Measurements from ENCODE around the gene EFR3B.
"Not testable (repeated sequence)": the region's sequence is repeated elsewhere in the genome, so short reads cannot be mapped to it uniquely, and the experiment has no call there.

EFR3B gene

DNA sequence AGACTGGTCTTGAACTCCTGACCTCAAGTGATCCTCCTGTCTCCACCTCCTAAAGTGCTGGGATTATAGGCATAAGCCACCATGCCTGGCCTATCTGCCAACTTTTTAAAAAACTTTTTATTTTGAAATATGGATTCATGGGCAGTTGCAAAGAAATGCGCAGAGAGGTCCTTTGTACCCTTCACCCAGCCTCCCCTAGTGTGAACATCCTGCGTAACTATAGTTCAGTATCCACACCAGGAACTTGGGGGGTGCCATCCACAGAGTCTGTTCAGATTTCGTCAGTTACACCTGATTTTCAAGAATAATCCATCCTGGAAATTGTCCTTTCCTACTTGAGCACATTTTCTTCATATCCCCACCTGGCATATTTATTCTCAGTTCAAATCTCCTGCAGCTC, 33.0 kb downstream of the EFR3B start:
- DNase-seq: no peak

DNA sequence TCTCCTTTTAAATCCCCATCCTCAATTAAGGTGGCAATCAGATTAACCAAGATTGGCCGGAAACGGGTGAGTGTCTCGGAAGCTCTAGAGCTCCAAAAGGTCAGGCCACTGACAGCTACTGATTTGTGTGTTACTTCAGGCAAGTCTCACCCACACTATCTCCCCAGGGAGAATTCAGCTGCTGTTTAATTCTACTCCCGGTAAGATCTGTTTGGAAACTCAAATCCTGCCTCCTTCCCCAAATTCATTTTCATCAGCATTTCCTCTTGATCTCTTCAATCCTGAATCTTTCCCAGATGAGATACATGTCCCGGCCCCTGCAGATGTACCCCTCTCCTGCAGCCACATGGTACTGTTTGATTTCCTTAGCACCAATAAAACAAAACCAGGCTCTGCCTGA, 34.9 kb downstream of the EFR3B start:
- no peak for DNase-seq

DNA sequence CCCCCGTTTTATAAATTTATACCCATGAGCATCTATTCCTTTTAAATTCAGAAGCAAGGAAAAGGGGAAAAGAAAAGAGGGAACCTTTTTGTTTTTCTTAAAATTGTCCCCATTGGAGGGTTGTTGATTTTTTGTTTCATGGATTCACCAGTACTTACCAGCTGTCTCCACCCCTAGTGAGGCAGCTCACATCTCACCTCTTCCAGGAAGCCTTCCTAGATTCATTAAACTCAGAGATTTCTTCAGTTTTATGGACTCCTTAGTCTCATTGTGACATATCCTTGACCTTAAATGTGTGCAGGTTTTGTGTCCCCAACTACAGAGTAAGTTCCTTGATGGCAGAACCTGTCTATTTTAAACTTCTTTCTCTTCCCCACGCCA, 35.9 kb downstream of the EFR3B start:
- no peak for DNase-seq

DNA sequence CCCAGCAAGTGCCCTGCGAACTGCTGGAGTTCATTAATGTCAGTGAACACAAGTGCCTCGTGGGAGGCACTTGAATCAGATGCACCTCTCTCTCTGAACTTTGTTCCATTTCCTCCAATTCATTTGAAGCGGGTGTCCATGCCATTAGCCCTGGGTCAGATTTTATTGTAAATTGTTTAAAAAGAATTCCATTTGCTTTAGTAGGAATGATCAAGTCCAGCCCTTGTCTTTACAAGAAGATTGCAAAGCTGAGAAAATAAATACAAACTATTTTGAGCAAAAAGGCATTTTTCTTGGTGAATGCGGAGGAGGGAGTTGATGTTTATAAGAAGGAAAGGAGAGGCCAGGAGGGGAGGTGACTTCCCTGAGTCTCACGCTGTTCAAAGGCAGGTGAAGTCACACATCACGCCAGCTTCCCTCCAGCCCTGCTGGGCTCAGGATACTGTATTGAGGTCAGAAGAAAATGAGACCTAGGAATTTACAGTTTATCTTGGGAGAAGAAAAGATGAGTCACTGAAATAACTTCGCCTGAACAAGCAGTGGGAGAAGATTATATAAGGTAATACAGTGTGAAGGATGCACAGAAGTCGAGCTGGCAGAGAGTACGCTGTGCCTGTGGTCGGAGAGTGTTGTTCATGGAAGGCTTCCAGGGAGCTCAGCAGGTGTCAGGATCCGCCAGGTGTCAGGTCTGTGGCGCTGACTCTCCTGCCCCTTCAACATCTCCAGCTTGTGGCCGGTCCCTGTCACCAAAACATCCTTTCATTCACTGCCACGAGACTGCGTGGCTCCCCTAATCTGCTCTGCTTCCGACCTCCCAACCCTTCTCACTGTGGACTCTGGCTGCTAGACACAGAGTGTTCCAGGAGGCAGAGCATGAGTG, 36.5 kb downstream of the EFR3B start:
- no peak for DNase-seq

DNA sequence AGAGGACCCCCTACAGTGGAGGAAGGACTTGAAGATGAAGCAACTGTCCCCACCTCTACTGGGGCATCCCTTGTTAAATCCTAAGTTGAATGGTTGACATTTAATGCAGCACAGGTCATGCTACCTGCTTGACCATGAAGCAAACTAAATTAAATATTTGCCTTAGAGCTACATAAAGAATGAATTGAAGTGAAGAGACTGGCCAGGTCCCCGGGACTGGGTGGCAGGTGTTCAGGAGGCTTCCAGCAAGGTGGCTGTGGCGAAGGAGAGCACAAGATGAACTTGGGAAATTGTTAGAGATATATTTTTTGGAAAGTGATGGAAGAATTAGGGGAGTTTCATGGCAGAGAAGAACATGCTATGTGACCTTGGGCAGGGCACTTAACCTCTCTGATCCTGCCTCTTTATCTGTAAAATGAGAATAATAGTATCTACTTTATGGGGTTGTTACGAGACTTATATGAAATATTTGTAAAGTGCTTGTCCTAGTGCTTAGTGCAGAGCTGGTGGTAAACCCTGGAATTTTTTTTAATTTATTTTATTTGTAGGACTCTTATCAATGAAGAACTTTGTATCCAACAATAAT, 37.3 kb downstream of the EFR3B start:
- DNase-seq: no peak

DNA sequence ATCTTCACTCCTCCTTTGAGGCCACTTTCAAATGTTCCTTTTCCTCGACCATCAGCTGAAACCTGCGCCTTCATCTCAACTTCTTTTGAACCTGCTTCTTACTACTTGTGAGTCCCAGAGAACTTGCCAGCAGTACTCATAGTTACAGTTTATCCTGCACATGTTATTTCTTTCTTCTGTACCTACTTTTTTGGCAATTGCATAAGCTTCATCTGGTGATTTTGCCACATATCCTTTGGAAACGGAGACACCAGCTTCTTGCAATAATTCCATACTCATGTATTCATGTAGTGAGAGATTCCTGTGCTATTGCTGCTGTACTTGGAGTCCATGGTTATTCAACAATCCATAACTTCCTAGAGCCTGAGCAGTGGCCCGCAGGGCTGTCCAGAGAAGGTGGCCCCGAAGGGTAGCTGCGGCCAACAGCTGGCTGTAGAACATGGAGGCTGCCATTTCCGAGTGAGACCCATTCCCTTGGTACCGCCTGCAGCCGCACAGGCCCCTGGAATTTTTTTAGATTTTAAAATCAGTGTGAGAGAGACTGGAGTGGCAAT, 39.4 kb downstream of the EFR3B start:
- no peak for DNase-seq

DNA sequence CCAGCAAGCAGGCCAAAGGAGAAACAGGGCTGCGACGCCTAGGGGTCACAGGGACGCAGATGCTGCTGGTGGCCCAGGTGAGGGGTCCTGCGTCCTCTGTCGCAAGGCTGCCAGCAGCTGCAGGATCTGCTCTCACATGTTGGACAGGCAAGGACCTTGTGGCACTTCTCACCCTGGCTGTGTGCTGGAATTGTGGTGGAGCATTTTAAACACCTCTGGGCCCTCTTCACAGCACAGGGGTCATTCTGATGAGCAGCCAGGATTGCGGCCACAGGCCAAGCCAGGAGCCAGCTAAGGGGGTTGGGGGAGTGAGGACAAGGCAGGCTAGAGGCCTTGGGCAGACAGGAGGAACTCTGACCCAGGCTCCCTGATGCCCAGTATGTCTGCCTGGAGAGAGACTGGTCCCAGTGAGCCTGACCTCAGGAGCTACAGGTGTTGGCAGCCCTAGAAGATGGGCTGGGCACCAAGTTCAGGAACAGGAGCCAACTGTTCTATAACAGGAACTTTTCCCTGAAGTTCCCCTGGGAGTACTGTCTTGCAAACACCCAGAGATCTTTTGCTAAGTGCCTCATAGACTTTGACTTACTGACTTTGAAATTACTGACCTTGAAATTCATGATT, 40.2 kb downstream of the EFR3B start:
- no peak for DNase-seq

DNA sequence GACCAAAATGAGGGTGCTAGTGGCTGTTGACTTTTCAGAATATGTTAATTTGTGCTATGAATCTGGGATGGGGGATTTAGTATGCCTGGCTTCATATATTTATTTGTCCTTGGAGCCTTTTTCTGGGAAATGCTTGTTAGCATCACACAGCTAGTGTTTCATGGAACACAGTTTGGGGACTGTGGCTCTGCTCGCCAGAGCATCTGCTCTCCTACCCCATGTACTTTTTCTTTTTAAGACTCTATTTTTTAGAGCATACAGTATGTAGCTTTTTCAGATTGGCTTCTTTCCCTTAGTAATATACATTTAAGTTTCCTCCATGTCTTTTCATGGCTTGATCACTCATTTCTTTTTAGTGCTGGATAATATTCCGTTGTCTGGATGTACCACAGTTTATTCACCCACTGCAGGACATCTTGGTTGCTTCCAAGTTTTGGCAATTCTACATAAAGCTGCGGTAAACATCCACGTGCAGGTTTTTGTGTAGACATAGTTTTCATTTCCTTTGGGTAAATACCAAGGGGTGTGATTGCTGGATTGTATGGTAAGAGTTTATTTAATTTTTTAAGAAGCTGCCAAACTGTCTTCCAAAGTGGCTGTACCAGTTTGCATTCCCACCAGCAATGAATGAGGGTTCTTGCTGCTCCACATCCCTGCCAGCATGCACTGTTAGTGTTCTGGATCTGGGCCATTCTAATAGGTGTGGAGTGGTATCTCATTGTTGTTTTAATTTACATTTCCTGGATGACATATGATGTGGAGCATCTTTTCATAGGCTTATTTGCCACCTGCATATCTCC, 44.1 kb downstream of the EFR3B start:
- no peak for DNase-seq

DNA sequence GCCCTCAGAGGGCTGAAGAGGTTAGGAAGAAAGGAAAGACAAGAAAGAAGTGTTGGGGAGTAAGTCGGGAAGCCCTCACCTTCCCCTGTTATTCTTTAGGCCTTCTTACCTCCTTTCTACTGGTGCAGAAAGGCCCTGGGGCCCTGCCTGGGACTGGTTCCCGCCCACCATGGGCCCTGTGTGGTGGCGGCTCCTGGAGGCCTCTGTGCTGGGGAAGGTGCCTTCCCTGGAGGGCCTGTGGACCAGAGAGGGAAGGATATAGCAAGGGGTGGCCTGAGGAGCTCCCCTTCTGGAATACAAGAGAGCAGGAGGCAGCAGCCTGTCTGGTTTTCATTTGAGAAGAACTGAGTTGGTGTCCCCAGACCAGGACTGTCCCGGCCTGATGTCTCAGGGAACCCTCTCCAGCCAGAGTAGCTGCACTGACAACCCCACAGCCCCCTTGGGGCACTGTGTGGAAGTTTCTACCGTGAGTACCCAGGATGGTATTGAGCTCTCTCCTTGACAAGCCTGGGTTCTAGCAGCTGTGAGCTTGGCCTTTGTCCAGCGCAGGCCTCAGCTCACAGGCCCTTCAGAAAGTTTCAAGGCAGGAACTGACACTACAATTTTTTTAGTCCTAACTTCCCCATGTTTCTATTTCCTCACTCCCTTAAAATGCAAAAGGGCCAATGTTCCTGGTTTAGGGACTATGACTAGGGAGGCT, 47.1 kb downstream of the EFR3B start:
- no peak for DNase-seq

DNA sequence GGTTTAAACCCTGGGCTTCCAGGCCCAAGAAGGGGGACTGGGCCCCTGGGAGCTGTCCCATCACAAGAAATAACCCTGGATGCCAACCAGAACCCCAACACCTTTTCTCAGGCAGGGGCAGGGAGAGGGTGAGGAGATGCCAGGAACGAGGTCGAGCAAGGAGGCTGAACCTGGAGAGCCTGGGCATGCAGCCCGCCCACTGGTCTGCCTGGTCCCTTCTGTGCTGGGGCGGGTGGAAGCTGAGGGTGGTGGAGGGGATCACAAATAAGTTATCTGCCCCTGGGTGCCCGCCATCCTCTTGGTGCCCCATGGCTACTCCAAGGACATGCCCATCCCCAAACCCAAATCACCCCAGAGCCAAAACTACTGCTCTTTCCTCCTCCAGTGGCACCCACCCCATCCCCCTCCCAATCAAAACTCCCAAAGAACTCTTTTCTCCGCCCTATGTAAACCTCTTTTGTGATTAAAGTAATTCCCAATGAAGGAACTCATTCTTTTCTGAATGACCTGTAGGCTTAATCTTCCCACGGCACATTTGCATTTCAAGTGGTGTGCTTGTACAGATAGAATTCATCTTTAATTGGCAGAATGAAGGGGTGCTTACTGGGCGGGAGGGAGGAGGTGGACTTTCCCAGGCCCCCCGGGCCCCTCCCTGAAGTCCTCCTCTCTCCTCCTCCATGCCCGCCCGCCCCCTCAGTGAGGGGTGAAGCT, 47.9 kb downstream of the EFR3B start:
- no peak for DNase-seq

DNA sequence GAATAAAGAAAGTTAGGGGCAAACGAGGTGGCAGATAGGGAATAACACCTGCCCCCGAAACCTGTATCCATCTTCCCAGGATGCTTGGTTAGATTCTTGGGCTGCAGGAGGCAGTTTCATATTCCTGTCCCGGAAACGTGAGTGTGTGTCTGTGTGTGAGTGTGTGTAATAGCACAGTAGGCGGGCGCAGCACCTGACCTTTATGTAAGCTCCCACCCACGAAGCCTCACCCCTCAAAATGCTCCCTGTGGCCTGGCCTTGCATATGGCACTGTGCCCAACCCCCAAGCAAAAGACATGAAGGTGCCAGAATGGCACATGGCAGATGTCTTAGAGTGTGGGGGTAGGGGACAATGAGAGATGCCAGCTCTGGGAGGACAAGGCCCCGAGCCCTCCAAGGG, 48.9 kb downstream of the EFR3B start:
- DNase-seq: no peak

DNA sequence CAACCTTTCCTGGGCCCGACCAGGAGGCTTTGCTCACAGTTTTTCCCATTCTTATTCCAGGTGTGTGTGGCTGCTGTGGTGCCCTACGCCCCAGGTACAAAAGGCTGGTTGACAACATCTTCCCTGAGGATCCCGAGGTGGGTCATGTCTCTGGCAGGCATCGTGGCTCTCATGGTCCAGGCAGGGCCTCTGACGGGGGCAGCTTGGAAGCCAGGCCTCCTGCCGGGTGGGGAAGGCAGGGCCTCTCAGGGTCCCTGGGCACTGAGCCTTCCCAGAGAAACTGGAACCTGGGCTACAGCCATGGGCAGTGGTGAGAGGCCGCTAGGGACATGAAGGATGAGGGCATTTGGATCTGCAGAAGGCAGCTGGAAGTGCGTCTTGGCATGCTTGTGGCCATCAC, 49.4 kb downstream of the EFR3B start:
- DNase-seq: no peak

DNA sequence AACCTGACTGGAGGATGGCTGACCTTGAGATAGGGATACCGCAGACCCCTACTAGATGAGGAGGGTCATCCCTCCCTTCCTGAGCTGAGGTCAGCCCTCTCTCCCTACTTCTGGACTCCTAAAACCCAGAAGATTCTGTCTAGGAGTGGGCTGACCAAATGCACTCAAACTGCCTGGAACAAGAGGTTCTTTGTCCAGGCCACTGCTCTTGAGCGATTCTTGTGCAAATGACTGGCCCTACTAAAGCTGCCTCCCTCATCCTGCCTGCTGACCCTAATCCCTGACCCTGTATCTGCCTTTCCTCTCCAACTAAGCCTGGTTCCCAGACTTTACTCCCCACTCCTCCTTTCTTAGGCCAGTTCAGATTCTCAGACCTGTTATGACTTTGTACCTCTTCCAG, 56.2 kb downstream of the EFR3B start:
- DNase-seq: no peak

DNA sequence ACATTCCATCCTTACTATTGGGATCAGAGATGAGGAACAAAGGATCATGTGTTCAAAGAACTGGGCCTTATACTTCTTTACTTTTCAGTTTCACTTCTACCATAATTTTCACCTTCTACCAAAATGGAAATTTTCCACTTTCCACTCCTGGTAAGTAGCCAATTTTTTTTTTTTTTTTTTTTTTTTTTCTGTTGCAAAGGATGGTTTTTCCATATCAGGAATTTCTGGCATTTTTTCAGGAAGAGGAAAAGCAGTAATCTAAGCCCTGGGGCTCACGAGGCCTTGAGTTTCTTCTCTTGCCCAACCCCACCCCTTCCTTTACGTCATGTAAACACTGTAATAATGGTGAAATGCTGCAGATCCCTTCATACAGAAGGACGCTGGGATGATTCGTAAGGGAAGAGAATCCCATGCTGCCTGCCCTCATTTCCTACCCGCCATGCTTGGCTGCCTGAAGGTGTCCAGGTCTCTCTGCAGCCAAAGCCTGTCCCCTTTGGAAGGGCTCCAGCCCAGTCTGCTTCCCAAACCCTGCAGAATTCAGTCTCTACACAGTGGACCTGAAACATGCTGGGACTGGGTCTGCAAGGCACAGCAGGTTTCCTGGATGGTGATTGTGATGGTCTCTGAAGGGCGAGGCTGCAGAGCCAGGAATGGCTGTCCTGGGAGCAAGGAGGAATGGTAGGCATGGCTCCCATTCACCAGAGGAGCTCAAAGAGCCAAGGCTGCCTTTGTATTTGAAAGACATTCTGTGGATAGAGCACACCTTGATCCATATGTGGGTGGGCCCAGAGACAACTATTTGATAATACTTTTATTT, 57.0 kb downstream of the EFR3B start:
- no peak for DNase-seq

DNA sequence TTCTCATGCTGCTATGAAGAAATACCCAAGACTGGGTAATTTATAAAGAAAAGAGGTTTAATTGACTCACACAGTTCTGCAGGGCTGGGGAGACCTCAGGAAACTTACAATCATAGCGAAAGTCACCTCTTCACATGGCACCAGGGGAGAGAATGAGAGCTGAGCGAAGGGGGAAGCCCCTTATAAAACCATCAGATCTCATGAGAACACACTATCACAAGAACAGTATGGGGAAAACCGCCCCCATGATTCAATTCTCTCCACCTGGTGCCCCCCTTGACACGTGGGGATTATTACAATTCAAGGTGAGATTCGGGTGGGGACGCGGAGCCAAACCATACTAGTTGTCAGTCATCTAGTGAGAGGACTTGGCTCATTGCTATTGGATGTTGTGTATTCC, 60.5 kb downstream of the EFR3B start:
- not testable (repeated sequence) for DNase-seq

DNA sequence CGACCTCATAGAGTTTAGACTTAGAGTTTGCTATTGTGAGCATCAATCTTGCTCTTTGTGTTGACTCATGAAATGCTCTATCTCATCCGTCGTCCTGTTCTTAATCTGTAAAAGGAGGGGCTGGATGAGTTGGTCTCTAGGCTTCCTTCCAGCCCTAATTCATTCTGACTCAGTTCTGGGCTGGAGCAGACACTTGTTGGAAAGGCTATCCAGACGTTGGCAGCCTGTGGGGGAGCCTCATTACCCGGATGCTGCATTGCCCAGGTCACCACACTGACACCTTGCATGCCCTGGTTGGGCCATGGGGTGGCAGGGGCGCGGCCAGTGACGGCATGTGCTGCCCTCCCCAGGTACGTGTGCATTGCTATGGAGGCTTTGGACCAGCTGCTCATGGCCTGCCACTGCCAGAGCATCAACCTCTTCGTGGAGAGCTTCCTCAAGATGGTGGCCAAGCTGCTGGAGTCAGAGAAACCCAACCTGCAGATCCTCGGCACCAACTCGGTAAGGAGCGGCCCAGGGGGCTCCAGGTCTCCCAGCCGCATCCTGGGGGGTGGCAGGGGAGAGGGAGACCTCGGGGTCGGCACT, 61.5 kb downstream of the EFR3B start:
- no peak for DNase-seq

DNA sequence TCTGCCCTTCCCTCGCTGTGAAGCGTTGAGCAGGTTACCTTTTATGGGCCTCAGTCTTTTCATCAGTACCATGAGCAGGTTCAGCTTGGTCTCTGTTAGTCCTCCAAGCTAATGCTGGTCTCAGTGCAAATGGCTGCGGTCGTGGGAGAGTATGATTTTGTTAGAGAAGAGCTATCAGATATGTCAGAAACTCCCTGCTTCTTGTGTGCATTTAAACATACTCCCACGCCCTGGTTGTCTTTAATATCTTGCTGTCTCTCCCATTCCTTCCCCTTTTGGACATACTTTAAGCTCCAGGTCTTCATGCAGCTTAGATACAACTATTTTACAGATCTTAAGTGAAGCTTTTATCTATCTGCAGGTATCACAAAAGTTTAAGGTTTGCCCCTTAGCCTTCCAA, 62.9 kb downstream of the EFR3B start:
- DNase-seq: no peak

DNA sequence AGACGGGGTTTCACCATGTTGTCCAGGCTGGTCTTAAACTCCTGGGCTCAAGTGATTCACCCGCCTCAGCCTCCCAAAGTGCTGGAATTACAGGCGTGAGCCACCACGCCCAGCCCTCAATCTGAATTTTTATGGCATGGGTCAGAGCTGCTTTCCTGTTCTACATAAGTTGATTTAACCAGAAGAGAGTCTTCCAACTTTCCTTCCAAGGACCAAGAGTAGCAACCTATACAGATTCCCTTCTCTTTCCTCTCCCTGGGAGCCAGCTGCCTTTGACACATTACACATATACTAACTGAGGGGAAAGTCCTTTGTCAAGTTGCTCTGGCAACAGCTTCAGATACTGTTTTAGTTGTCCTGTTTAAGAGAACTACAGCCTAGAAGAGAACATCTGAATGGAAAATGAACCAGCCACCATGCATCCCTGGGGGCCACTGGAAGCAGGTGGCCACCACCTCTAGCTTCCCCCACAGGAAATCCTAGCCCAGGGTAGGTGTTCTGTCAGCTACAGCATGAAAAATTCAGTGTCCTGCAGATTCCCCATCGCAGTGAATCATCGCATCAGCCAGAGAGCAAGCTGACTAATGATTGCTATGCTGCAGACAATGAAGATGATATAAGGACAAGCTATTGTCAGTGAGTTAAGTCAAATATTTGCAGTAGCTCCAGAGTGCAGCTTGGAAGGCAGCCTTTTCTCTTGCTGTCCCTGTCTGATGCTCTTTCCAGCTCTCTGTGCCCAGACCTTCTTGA, 63.6 kb downstream of the EFR3B start:
- DNase-seq: no peak

DNA sequence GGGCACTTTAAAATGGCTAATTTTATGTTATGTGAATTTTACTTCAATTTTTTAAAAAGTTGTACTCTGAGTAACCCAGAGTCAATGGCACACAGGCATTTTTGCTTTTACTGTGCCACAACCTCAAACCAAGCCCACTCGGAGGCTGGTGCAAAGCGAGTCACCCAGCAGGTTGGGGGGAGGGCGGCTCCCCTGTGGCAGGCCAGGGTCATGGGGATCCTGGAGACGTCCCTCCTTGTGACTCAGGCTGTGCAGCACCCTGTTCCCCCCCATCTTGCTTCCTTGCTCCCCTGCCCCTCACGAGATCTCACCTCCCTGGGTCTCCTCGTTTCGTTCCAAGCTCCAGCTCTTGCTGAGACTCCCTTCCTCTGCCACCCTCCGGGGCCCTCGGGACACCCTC, 67.9 kb downstream of the EFR3B start:
- DNase-seq: no peak

DNA sequence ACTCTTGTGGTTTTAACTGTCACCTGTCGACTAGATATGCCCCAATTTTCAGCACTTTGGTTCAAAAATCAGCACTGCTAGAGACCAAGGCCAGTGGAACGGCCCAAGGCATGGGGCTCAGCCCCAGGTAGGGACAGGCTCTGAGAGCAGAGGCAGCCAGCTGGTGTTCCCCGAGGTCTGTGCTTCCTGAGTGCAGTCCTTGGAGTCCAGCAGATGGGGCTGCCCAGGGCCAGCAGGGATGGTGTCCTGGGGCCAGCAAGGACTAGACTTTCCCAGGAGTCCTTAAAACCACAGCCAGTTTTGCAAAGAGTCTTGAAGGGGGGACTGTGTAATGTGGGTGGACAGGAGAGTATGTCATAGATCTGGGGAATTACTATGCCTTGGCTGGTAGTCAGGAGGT, 70.2 kb downstream of the EFR3B start:
- DNase-seq: no peak
